ENCODE results near the gene STK25.

Gene STK25
- total RNA-seq = 80.0 to 106 (median 105) reads per million in 3 experiments

DNA sequence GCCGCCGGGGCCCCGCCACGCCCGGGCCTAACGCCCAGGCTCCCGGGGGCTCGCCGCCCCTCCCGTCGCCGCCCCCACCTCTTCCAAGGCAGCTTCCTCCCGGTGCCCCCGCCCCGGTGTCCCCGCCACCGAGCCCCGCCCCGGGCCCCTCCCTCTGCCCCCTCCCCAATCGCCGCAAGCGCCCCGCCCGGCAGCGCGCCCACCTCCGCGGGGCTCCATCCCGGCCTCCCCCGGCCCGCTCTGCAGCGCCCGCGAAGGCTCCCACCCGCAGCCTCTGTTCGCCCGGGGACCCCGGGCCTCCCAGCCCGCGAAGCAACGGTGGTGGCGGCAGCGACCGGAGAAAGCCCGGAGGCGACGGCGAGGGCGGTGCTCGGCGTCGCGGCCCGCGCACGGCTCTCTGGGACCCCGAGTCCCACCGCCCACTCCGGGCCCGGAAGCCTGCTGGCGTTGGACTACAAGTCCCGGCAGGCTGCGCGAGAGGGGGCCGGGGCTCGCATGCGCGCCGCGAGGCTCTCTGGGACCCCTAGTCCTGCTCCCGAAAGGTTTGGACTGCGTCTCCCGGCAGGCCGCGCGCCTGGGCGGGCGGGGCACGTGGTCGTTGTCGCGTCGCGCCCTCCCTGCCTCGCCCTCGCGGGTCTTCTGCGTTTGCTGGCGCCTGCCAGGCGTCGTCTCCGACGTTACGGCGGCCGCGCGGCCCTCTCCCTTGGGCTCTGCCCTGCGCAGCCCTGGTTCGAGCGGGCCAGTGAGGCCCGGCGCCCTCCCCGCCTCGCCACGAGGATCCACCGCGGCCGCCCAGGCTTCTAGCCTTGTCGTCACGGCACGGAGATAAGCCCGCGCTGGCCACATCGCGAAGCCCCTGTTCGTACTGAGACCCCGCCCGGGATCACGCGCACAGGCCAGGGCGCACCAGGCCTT is at the start of gene STK25:
TSS of gene STK25 (minus strand) at position 345 of the 915 bp plus-strand sequence. CDS start 549 bp downstream, outside the sequence.
- peak; percentile 97 for DNase-seq

DNA sequence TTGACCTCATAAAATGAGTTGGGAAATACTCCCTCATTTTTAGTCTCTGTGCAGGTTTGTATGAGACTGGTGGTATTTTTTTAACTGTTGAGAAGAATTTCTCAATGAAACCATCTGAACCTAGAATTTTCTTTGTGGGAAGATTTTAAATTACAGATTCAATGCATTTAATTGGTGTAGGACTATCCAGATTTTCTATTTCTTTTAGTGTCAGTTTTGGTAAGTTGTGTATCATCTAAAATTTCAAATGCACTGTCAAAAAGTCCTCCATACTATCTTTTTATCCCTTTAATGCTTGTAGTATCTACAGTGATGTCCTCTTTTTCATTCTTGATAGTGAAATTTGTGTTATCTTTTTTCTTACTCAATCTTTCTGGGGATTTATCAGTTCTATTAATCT is 48.4 kb upstream of the STK25 start:
- no peak for DNase-seq

- DNase-seq = no peak
These were observed 47.3 kb upstream of the STK25 start for GRCh38 chr2:241555711-241556110.

DNA sequence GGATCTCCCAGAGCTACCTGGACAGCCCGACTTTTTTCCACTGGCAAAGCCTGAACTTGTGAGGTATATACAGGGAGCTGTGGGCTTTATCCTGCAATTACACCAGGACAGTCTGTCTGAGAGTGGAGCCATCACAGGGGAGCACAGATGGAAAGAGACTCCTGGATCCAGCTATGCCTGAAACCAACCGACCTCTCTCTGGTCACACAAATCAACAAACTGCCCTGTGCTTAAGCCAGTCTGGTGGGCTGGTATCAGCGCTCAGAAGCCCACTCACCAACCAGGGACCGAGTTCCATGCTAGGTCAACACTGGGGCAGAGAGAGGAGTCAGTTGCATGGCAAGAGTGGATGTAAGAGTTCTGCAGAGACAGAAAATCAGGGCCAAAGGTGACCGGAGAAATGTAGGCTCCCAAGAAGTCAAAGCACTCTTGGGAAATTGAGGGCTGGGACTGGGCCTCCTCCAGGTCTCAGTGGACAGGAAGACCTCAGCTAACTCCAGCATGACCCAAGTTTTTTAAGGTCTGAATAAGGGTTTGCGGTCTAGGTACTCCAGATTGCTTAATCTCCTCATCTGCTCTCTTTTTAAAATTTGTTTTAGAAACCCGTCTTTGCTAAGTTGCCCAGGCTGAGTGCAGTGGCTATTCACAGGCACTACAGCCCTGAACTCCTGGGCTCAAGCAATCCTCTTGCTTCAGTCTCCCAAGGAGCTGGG is 46.4 kb upstream of the STK25 start:
- DNase-seq = no peak

DNA sequence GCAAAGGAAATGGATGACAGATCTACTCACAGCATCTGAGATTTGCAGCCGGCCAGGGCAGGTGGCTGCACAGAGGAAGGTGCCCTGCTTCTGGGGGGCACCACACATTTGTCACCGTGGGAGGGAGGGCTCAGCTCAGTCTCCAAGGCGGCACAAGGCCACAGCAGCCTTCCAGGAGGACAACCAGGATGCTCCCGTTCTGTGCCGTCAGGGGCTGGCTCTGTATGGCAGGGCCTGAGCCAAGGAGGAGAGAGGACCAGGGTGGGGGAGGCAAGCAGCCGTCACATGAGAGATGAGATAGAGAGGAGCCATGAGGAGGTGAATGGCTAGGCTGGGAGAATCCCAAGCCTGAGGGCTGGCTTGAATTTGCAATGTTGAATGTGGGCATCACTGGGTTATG is 45.6 kb upstream of the STK25 start:
- no peak for DNase-seq

DNA sequence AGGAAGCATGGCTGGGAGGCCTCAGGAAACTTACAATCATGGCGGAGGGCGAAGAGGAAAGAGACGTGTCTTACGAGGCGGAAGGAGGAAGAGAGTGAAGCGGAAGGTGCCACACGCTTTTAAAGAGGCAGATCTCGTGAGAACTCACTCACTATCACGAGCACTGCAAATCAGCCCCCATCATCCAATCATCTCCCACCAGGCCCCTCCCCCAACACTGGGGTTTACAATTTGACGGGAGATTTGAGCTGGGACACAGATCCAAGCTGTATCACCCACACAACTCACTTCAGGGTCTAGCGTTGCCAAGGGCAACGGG is 45.1 kb upstream of the STK25 start:
- no peak for DNase-seq

DNA sequence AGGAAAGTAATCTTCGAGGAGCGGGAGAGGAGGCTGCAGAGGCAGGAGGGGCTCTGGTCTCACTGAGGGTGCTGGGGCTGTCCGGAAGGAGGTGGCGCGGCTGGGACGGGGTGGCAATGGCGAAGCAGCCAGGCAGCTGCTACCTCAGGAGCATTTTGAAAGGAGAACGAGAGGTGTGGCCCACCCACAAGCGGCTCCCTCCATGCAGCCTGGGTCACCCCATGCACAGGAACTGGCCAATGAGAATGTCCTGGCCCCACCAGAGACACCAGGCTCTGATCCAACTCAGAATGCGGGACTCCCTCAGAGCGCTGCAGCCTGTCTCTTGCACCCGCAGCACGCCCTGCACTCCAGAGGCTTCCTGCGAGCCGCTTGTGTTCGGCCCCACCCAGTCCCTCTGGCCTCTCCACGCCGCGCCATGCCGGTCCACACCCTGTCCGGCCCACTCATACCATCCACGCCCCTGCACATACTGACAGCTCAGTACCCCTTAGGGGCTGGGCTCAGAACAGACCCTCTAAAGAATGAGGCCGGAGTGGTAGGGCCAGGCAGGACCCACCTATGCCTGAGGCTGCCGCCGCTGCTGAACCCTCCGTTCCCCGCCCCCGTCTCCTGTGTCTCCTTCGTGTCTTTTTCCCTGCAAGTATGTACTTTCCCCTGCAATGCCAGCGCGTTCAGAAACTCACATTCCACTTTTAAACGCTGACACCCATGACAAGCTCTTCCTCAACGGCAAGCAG is 43.8 kb upstream of the STK25 start:
- no peak for DNase-seq

DNA sequence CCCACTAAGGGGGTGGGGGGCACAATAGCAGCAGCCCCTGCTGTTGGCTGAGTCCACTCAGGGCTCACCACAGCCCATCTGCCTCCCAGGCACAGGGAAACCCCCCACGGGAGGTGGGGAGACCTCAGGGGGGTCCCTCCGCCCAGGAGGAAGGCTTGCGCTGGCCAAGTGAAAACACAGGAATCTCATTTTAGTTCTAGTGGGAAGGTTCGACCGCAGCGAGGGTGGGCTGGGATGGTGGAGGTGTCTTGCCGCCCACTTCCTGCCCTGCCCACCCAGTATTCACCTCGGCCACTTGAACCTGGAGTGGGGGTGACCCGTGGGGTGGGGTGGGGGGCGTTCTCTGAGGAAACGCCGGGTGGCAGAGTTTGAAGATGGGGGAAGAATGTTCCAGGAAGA is 43.2 kb upstream of the STK25 start:
- no peak for DNase-seq

DNA sequence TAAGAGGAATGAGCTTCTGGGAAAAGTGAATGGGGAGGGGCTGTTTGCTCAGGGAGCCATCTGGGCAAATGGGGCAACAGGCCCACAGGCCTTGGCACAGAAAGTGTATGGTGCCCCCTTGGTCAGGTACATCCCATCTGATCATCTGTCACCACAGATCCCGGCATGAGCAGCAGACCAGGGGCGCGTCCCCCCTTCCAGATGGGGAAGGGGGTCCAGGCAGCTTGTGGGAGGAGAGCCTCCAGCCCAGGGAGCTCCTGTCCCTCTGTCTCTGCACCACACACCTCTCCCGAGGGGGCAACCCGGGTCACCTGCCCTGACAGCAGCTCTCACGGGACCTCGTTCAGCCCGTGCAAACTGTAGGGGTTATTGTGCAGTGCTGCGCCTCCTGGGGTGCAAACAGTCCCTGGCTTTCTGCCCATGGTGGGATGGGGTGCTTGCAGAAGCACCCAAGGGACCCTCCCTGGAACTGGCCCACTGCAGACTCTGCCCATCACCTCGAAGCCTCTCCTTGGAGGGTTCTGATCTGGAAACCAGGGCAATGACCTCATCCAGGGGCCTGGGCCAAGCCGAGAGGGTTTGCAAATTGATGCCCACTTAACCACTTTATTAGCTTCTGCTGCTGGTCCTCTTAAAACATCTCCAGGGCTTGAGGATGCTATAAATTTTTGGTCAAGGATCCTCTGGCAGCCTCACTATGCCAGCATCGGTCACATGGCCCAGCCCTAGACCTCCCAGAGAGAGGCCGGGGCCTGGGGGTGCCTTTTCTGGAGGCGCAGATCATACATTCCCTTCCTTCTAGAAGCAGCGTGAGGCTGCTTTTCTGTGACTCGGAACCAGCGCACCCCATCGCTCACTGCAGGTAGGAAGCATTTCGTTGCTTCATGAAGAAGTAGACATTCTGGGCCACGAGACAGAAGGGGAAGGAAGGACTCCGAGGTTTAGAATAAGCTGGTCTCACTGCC is 42.5 kb upstream of the STK25 start:
- no peak for DNase-seq

DNA sequence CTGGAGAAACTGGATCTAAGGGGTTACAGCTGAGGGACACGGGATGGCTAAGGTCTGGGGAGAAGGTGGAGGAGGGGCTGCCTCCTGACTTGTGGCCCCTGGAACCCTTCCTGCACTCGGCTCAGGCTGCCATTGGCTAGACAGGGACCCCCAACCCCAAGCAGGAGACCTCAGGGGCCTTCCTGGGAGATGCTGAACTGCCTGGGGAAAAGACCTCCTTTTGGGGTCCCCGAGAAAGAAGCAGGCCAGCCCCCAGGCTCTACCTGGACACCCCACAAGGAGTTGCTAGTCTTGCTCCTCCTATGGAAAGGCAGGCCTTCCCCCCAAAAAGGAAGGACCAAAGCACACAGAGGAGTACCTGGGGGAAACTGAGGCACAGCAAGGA is 40.1 kb upstream of the STK25 start:
- no peak for DNase-seq

DNA sequence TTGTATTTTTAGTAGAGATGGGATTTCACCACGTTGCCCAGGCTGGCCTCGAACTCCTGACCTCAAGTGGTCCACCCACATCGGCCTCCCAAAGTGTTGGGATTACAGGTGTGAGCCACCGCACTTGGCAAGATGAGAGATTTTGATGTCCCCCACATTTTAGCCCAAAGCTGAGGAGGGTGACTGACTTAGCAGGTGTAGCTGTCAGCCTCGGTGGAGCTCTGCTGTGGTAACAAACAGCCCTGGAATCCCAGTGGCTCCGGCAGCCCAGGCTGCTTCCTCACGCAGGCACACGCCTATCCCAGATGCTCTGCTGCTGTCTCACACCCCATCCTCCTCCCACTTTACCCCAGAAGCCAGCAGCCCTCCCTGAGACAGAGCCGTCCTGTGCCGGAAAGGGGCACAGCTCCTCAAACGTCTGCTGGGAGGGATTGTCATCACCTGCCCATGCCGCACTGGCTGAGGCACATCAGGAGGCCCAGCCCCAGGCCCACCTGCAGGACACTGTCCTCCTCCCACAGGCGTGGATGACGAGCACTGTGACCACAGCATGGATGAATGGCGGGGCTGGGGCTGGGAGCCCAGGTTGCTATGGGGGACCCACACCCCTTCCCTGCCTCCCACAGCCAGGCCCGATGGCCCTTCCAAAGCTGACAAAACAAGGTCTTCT is 39.5 kb upstream of the STK25 start:
- no peak for DNase-seq

GRCh38 chr2:241546771-241547498 is 38.6 kb upstream of the STK25 start:
- DNase-seq = no peak

- no peak for DNase-seq
These were observed 37.4 kb upstream of the STK25 start for GRCh38 chr2:241545523-241546473.

- no peak for DNase-seq
These were observed 36.7 kb upstream of the STK25 start for GRCh38 chr2:241545106-241545505.

- DNase-seq = no peak
These were observed 33.9 kb upstream of the STK25 start for GRCh38 chr2:241542278-241542605.

GRCh38 chr2:241541564-241542277 is 33.3 kb upstream of the STK25 start:
- no peak for DNase-seq

- DNase-seq = peak; percentile 43
These were observed 32.6 kb upstream of the STK25 start for GRCh38 chr2:241540771-241541561.

DNA sequence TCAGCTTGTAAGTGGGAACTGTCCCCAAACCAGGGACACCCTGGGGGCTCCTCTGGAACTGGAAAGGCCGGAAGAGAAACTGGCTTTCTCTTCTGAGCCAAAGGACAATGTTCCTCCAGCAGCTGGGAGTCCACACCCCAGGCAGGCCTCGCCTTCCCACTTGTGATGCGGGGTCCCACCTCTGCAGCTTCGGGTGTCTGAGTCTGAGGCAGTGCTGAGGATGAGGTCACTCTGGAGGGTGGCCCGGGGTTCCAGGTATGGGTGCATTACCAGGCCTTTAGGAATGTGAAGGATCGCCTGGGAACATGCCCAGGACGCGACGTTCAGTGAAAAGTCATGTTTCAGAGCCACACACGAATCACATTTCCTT is 32.0 kb upstream of the STK25 start:
- DNase-seq = no peak

All from central memory CD4-positive, alpha-beta T cell (primary cell).